ENCODE measurements around the gene HMGXB3.
"Not testable (repeated sequence)": the region's sequence is repeated elsewhere in the genome, so short reads cannot be mapped to it uniquely, and the experiment has no call there.

The HMGXB3 gene

GRCh38 chr5:150022158-150022531 is 21.6 kb downstream of the HMGXB3 start:
- DNase-seq (ENCODE audit: low read depth), result peak; percentile 84

GRCh38 chr5:150022681-150023080 is 22.1 kb downstream of the HMGXB3 start:
- no peak for DNase-seq (ENCODE audit: low read depth)

GRCh38 chr5:150023136-150023535 is 22.6 kb downstream of the HMGXB3 start:
- DNase-seq (ENCODE audit: low read depth), result no peak

- DNase-seq (ENCODE audit: low read depth), result no peak
Measured at GRCh38 chr5:150024346-150024984, 23.9 kb downstream of the HMGXB3 start.

- DNase-seq (ENCODE audit: low read depth), result no peak
Measured at GRCh38 chr5:150026682-150027172, 26.2 kb downstream of the HMGXB3 start.

- not testable (repeated sequence) for DNase-seq (ENCODE audit: low read depth)
Measured at GRCh38 chr5:150028047-150028446, 27.5 kb downstream of the HMGXB3 start.

GRCh38 chr5:150033334-150033733 is 32.8 kb downstream of the HMGXB3 start:
- DNase-seq (ENCODE audit: low read depth), result no peak

- peak; percentile 90 for DNase-seq (ENCODE audit: low read depth)
Measured at GRCh38 chr5:150034662-150035061, 34.1 kb downstream of the HMGXB3 start.

- DNase-seq (ENCODE audit: low read depth), result no peak
Measured at GRCh38 chr5:150035139-150035895, 34.8 kb downstream of the HMGXB3 start.

- peak; percentile 98 for DNase-seq (ENCODE audit: low read depth)
Measured at GRCh38 chr5:150036513-150036912, 36.0 kb downstream of the HMGXB3 start.

GRCh38 chr5:150038547-150038946 is 38.0 kb downstream of the HMGXB3 start:
- peak; percentile 71 for DNase-seq (ENCODE audit: low read depth)

- no peak for DNase-seq (ENCODE audit: low read depth)
Measured at GRCh38 chr5:150042459-150042858, 41.9 kb downstream of the HMGXB3 start.

- peak; percentile 29 for DNase-seq (ENCODE audit: low read depth)
Measured at GRCh38 chr5:150043657-150044328, 43.3 kb downstream of the HMGXB3 start.

- DNase-seq (ENCODE audit: low read depth), result peak; percentile 64
Measured at GRCh38 chr5:150044329-150044681, 43.8 kb downstream of the HMGXB3 start.

GRCh38 chr5:150044712-150045111 is 44.2 kb downstream of the HMGXB3 start:
- DNase-seq (ENCODE audit: low read depth), result peak; percentile 60

- no peak for DNase-seq (ENCODE audit: low read depth)
Measured at GRCh38 chr5:150045549-150045948, 45.0 kb downstream of the HMGXB3 start.

- DNase-seq (ENCODE audit: low read depth), result no peak
Measured at GRCh38 chr5:150046031-150046430, 45.5 kb downstream of the HMGXB3 start.

GRCh38 chr5:150050172-150050811 is 49.8 kb downstream of the HMGXB3 start:
- DNase-seq (ENCODE audit: low read depth), result peak; percentile 85

- DNase-seq (ENCODE audit: low read depth), result no peak
Measured at GRCh38 chr5:150051657-150052195, 51.2 kb downstream of the HMGXB3 start.

- DNase-seq (ENCODE audit: low read depth), result no peak
Measured at GRCh38 chr5:150052226-150052955, 51.9 kb downstream of the HMGXB3 start.

- peak; percentile 76 for DNase-seq (ENCODE audit: low read depth)
Measured at GRCh38 chr5:150052956-150053712, 52.6 kb downstream of the HMGXB3 start.

All from amniotic epithelial cell (primary cell).